H9 (cell line): ENCODE measurements around the gene EFNA1. TPM values are rescaled to one million over a fixed set of nuclear protein-coding genes. Genes with fewer than 3 reads are reported as not detected.
A peak's percentile ranks its signal among the peaks of the same experiment; 100 is the strongest.

Experiments used
- DNase-seq: peaks from one replicate; pipeline ENCODE4 v3.0.0-alpha.2; 2017
- H2AFZ ChIP-seq: one replicate; pipeline ENCODE4 v1.6.1; 2013; ENCODE audit warnings: mild to moderate bottlenecking, low read length, control low read depth, moderate library complexity
- H2AK5ac ChIP-seq: 2 replicates; pipeline ENCODE4 v1.6.1; 2013; ENCODE audit warnings: low read length, control low read depth, mixed read lengths; ENCODE audit not compliant: insufficient read length
- H2BK120ac ChIP-seq: one replicate; pipeline ENCODE4 v1.6.1; 2013; ENCODE audit warnings: low read depth, mild to moderate bottlenecking, low read length, control low read depth, inconsistent platforms; ENCODE audit not compliant: poor library complexity, severe bottlenecking
- H2BK12ac ChIP-seq: 2 replicates; pipeline ENCODE4 v1.6.1; 2013; ENCODE audit warnings: low read length, control low read depth, mixed read lengths, low read depth; ENCODE audit not compliant: insufficient read length
- H2BK15ac ChIP-seq: 2 replicates; pipeline ENCODE4 v1.6.1; 2013; ENCODE audit warnings: low read depth, low read length, control low read depth
- H2BK20ac ChIP-seq: one replicate; pipeline ENCODE4 v1.6.1; 2013; ENCODE audit warnings: low read depth, mild to moderate bottlenecking, low read length, control low read depth, inconsistent platforms; ENCODE audit not compliant: poor library complexity, severe bottlenecking
- H2BK5ac ChIP-seq: 2 replicates; pipeline ENCODE4 v1.6.1; 2013; ENCODE audit warnings: low read length, control low read depth, mixed read lengths; ENCODE audit not compliant: insufficient read length
- H3K14ac ChIP-seq: 2 replicates; pipeline ENCODE4 v1.6.1; 2013; ENCODE audit warnings: low read length, control low read depth; ENCODE audit not compliant: insufficient read depth
- H3K18ac ChIP-seq: 2 replicates; pipeline ENCODE4 v1.6.1; 2013; ENCODE audit warnings: low read depth, mild to moderate bottlenecking, mixed read lengths, low read length, control low read depth; ENCODE audit not compliant: insufficient read length
- H3K23ac ChIP-seq: 2 replicates; pipeline ENCODE4 v1.6.1; 2013; ENCODE audit warnings: low read length, control low read depth, mixed read lengths, low read depth; ENCODE audit not compliant: insufficient read length
- H3K23me2 ChIP-seq: 2 replicates; pipeline ENCODE4 v1.6.1; 2013; ENCODE audit warnings: low read depth, mild to moderate bottlenecking, mixed read lengths, low read length, control low read depth; ENCODE audit not compliant: insufficient read length, poor library complexity, severe bottlenecking
- H3K27ac ChIP-seq: 2 replicates; pipeline ENCODE4 v1.5.1; 2013; ENCODE audit warnings: low read length, control low read depth, mixed read lengths, low read depth; ENCODE audit not compliant: insufficient read length
- H3K27me3 ChIP-seq: 2 replicates; pipeline ENCODE4 v1.6.1; 2013; ENCODE audit warnings: low read length, control low read depth, inconsistent platforms; ENCODE audit not compliant: insufficient read depth
- H3K4ac ChIP-seq: 2 replicates; pipeline ENCODE4 v1.6.1; 2013; ENCODE audit warnings: low read depth, mild to moderate bottlenecking, control low read depth, inconsistent platforms, low read length, moderate library complexity
- H3K4me1 ChIP-seq: 2 replicates; pipeline ENCODE4 v1.6.1; 2013; ENCODE audit warnings: low read length, control low read depth, inconsistent platforms; ENCODE audit not compliant: insufficient read depth
- H3K4me2 ChIP-seq: 2 replicates; pipeline ENCODE4 v1.6.1; 2013; ENCODE audit warnings: low read length, control low read depth, mixed read lengths; ENCODE audit not compliant: insufficient read length, insufficient read depth
- H3K56ac ChIP-seq: 2 replicates; pipeline ENCODE4 v1.6.1; 2013; ENCODE audit warnings: low read depth, mild to moderate bottlenecking, mixed read lengths, low read length, control low read depth; ENCODE audit not compliant: insufficient read length
- H3K79me1 ChIP-seq: 2 replicates; pipeline ENCODE4 v1.6.1; 2013; ENCODE audit warnings: low read depth, mild to moderate bottlenecking, moderate library complexity, low read length, control low read depth, inconsistent platforms; ENCODE audit not compliant: insufficient read depth, poor library complexity, severe bottlenecking
- H3K79me2 ChIP-seq: 2 replicates; pipeline ENCODE4 v1.6.1; 2013; ENCODE audit warnings: low read length, control low read depth, inconsistent platforms; ENCODE audit not compliant: insufficient read depth
- H3K9ac ChIP-seq: 2 replicates; pipeline ENCODE4 v1.6.1; 2013; ENCODE audit warnings: low read length, control low read depth, mixed read lengths; ENCODE audit not compliant: insufficient read length; ENCODE audit errors: extremely low read depth
- H3K9me3 ChIP-seq: one replicate; pipeline ENCODE4 v1.6.1; 2013; ENCODE audit warnings: low read depth, low read length, inconsistent platforms; ENCODE audit not compliant: control insufficient read depth
- H3T11ph ChIP-seq: one replicate; pipeline ENCODE4 v1.6.1; 2013; ENCODE audit warnings: mild to moderate bottlenecking, low read length, control low read depth, inconsistent platforms
- H4K20me1 ChIP-seq: one replicate; pipeline ENCODE4 v1.6.1; 2013; ENCODE audit not compliant: control insufficient read depth, insufficient read length, insufficient read depth
- H4K5ac ChIP-seq: 2 replicates; pipeline ENCODE4 v1.6.1; 2013; ENCODE audit warnings: low read depth, mild to moderate bottlenecking, mixed read lengths, low read length, control low read depth; ENCODE audit not compliant: insufficient read length
- H4K8ac ChIP-seq: replicated peaks from 2 replicates; pipeline ENCODE4 v1.6.1; 2013; ENCODE audit warnings: low read length, control low read depth, mixed read lengths, low read depth; ENCODE audit not compliant: insufficient read length
- H4K91ac ChIP-seq: 2 replicates; pipeline ENCODE4 v1.6.1; 2013; ENCODE audit warnings: low read depth, mild to moderate bottlenecking, moderate library complexity, mixed read lengths, low read length, control low read depth; ENCODE audit not compliant: insufficient read length
- H3K27ac Mint-ChIP-seq, 3 experiments: 2 replicates in 2 of 3; 3 replicates in 1 of 3; pipeline ENCODE4 v1.8.0; 2020 to 2021; ENCODE audit warnings: mixed read lengths in 3 of 3, mild to moderate bottlenecking in 1 of 3, moderate library complexity in 1 of 3
- H3K27me3 Mint-ChIP-seq: 2 replicates; pipeline ENCODE4 v1.8.0; 2021; ENCODE audit warnings: low read depth, mild to moderate bottlenecking, moderate library complexity, mixed read lengths
- H3K36me3 Mint-ChIP-seq, 3 experiments: 2 replicates in 2 of 3; 3 replicates in 1 of 3; pipeline ENCODE4 v1.8.0; 2020 to 2021; ENCODE audit warnings: low read depth in 3 of 3, mixed read lengths in 3 of 3; ENCODE audit not compliant: insufficient read depth in 1 of 3
- H3K4me1 Mint-ChIP-seq, 2 experiments: 2 replicates each; pipeline ENCODE4 v1.8.0; 2020; ENCODE audit warnings: mixed read lengths in 2 of 2
- H3K4me3 Mint-ChIP-seq, 2 experiments: 2 replicates in 1 of 2; 3 replicates in 1 of 2; pipeline ENCODE4 v1.8.0; 2020 to 2021; ENCODE audit warnings: mild to moderate bottlenecking in 2 of 2, mixed read lengths in 2 of 2, moderate library complexity in 1 of 2
- H3K9me3 Mint-ChIP-seq, 2 experiments: 2 replicates in 1 of 2; 3 replicates in 1 of 2; pipeline ENCODE4 v1.8.0; 2020; ENCODE audit warnings: mild to moderate bottlenecking in 2 of 2, mixed read lengths in 2 of 2, moderate library complexity in 1 of 2
- CTCF ChIP-seq: fragments of 200-600 bp; sonication (generic); conservative IDR thresholded peaks from 3 replicates; pipeline ENCODE4 v1.8.0; 2021; ENCODE audit warnings: antibody characterized with exemption, mild to moderate bottlenecking
- WGBS: extraction: QIAGEN DNeasy Blood & Tissue Kit; methylation state at CpG from one replicate; pipeline ENCODE4 v1.1.7; 2013; ENCODE audit warnings: missing lambda C conversion rate, low lambda C conversion rate, mixed read lengths; ENCODE audit not compliant: insufficient read length; ENCODE audit errors: extremely low coverage; 5-methylcytosine and 5-hydroxymethylcytosine counted together
- long read RNA-seq: library from polyadenylated mRNA; unstranded; transcript quantifications from one replicate; pipeline ENCODE4 v2.0.0, GENCODE V29; 2020
- total RNA-seq: library from RNA; stranded (reverse); gene quantifications from 2 replicates; pipeline ENCODE4 v1.2.1, GENCODE V29; 2021

EFNA1 gene
- 1.4 and 1.9 TPM in 2 replicates for total RNA-seq
- long read RNA-seq, transcript EFNA1-202 (5 exons, 1,926 nt): major isoform, 8 of 15 reads
- long read RNA-seq, partial matches to known transcripts: 2 of 15 reads
- long read RNA-seq, other reads (novel, unspliced or antisense): 1 of 15 reads

GRCh38 chr1:155127105-155127966 is at the start of gene EFNA1:
Gene EFNA1, plus strand, starts transcription at chr1:155127876. Its CDS starts 102 bp downstream, at chr1:155127978.
- H3K4me1 ChIP-seq: no peaks in the 10 kb centered on the region; the same call in 1 of the 2 replicates
- H2AFZ ChIP-seq: no peak within 1 kb of the TSS
- H3K9ac ChIP-seq: no peak within 1 kb of the TSS
- H2BK12ac ChIP-seq: no peak within 1 kb of the TSS
- peak; percentile 56 for DNase-seq
- H4K20me1 ChIP-seq: peaks cover 2% of the 10 kb centered on the region
- peaks cover 27% of the 10 kb centered on the region for H3K23me2 ChIP-seq
- H3K27ac ChIP-seq: no peak within 1 kb of the TSS
- H3K27ac Mint-ChIP-seq: no peak within 1 kb of the TSS; a peak in 2 of 7 replicates
- no peak for TF ChIP-seq CTCF
- no peak within 1 kb of the TSS for H3K14ac ChIP-seq
- H3K4me1 Mint-ChIP-seq: peaks cover 50 to 64% of the 10 kb centered on the region in 2 experiments
- H3K79me1 ChIP-seq: no peaks in the 10 kb centered on the region
- H3K56ac ChIP-seq: no peak within 1 kb of the TSS
- H4K91ac ChIP-seq: no peak within 1 kb of the TSS
- H3K27me3 ChIP-seq: peaks cover 34% of the 10 kb centered on the region; the same call in 1 of the 2 replicates
- H3K9me3 ChIP-seq: no peaks in the 10 kb centered on the region
- no peak within 1 kb of the TSS for H3K4ac ChIP-seq
- no peaks in the 10 kb centered on the region; a peak in 1 of 5 replicates for H3K9me3 Mint-ChIP-seq
- no peaks in the 10 kb centered on the region for H3K79me2 ChIP-seq
- no peak within 1 kb of the TSS for H2BK120ac ChIP-seq
- H3T11ph ChIP-seq: no peak within 1 kb of the TSS
- H4K8ac ChIP-seq: no peak within 1 kb of the TSS
- no peak within 1 kb of the TSS for H3K23ac ChIP-seq
- peak within 1 kb of the TSS; percentile 92 for H3K4me2 ChIP-seq
- no CpG with 5 or more reads among the region's 76 CpGs for WGBS
- no peak within 1 kb of the TSS for H2AK5ac ChIP-seq
- peaks cover 2 to 12% (median 3%) of the 10 kb centered on the region in 3 experiments; a peak in 5 of 7 replicates for H3K36me3 Mint-ChIP-seq
- H2BK20ac ChIP-seq: no peak within 1 kb of the TSS
- H2BK15ac ChIP-seq: no peak within 1 kb of the TSS
- no peak within 1 kb of the TSS for H2BK5ac ChIP-seq
- peaks cover 90% of the 10 kb centered on the region for H3K27me3 Mint-ChIP-seq
- no peak within 1 kb of the TSS for H4K5ac ChIP-seq
- H3K4me3 Mint-ChIP-seq: peak within 1 kb of the TSS; percentile 62 to 94
- no peak within 1 kb of the TSS for H3K18ac ChIP-seq
